ENCODE data around the gene CEP78. TPM values are rescaled to one million over a fixed set of nuclear protein-coding genes. Genes with fewer than 3 reads are reported as not detected.

Gene CEP78
- total RNA-seq (2022; extraction: Qiagen RNA extraction; ENCODE audit: low read depth) = 13.4 to 20.6 TPM (median 17.3 TPM) in 5 replicates

GRCh38 chr9:78235762-78236550, at the start of gene CEP78:
Gene CEP78, plus strand, starts transcription at chr9:78236075. Its CDS starts 276 bp downstream, at chr9:78236351.

GRCh38 chr9:78296893-78297671, 61.2 kb downstream of the CEP78 start, which contains the start of gene PSAT1:
Gene PSAT1, plus strand, starts transcription at chr9:78297125. Its CDS starts 86 bp downstream, at chr9:78297211.

Other genes with a start within 250 kb of the CEP78 start
- 11.8 to 19.5 TPM (median 16.5 TPM) in 5 replicates for gene GNAQ, start 204.3 kb upstream of the CEP78 start, total RNA-seq (2022; extraction: Qiagen RNA extraction; ENCODE audit: low read depth)
- gene PSAT1, start 61.0 kb downstream of the CEP78 start, total RNA-seq (2022; extraction: Qiagen RNA extraction; ENCODE audit: low read depth) = 158 to 174 TPM (median 168 TPM) in 5 replicates